Fibroblast of villous mesenchyme (primary cell): ENCODE measurements around the gene IGFBP6. TPM values are rescaled to one million over a fixed set of nuclear protein-coding genes. Genes with fewer than 3 reads are reported as not detected.
"Not testable (repeated sequence)": the region's sequence is repeated elsewhere in the genome, so short reads cannot be mapped to it uniquely, and the experiment has no call there.

ENCODE experiments used
- DNase-seq: peaks from one replicate; pipeline ENCODE4 v3.0.0-alpha.2; 2010; ENCODE audit warnings: low read depth
- H3K4me3 ChIP-seq: 2 replicates; pipeline ENCODE4 v1.5.1; 2011; ENCODE audit warnings: low read depth, mild to moderate bottlenecking, low read length
- CTCF ChIP-seq: IDR thresholded peaks from 2 replicates; pipeline ENCODE4 v1.5.1; 2012; ENCODE audit warnings: low read depth, mild to moderate bottlenecking, low read length; ENCODE audit not compliant: insufficient read depth
- total RNA-seq: library from RNA; depleted of rRNA; stranded (reverse); fragments of >200 nt; gene quantifications from 2 replicates; pipeline ENCODE4 v1.2.3, GENCODE V29; 2012

IGFBP6 gene
- total RNA-seq, 1 donor, result 277 TPM

DNA sequence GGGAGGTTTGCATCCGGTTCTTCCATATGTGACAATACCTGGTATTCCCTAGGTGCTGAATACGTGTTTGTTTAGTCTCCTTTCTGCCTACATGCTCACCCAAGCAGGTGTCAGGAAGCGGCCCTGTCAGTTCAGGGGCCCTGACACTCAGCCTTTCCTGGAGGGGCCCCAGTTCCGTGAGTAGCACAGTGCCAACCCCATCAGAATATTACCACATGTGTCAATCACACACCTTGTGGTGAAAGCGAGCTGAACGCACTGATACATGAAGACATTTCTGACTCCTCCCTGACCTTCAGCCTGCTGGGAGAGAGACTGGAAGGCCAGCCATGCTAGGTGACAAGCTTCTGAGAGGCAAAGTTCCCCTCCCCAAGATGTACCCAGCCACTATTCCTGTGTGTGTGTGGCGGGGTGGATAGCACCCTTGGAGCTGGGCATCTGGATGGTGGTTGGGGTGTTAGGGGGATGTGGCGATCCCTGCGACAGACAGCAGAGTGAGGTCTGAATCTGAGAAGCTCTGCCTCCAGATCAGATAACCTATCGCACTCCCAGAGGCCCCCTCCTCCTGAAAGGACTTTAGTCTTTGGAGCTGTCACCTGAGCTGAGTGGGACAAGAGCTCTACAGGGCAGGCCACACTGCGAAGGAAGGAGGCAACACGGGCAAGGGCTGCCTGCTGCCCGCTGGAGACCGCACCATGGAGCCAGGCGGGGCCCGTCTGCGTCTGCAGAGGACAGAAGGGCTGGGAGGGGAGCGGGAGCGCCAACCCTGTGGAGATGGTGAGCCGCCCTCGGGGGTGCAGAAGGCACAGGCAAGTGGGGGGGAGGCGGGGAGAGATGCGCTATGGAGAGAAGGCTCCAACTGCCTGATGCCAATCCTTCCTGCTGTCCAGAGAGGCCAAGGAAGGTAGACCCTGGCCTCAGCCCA lies 5.7 kb downstream of the IGFBP6 start, which contains the start of gene SOAT2:
SOAT2 (plus strand) TSS at position 604 of the 925 bp plus-strand sequence; CDS start at position 696, 92 bp downstream.
- TF ChIP-seq CTCF, result no peak
- DNase-seq, result no peak
- H3K4me3 ChIP-seq, result no peak within 1 kb of the TSS

GRCh38 chr12:53103860-53104305 lies 6.4 kb downstream of the IGFBP6 start:
- H3K4me3 ChIP-seq, result no peak overlapping the region
- DNase-seq, result no peak
- no peak for TF ChIP-seq CTCF

DNA sequence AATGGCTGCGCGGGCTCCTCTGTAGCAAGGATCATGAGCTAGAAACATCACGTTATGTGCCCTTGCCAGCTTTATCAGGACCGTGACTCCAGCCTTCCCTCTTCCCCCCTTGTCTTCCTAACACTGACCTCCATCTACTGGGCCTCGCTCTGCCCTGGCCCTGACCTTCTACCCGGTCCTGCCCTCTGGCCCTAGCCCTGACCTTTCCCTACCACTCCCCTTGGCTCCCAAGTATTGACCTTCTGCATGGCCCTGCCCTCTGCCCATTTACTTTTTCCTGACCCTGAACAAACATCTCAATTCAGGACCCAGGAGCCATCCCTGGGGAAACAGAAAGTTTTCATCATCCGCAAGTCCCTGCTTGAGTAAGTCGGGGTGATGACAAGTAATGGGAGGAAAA lies 7.8 kb downstream of the IGFBP6 start:
- no peak for TF ChIP-seq CTCF
- H3K4me3 ChIP-seq, result no peak overlapping the region
- DNase-seq, result no peak

GRCh38 chr12:53105712-53106439 lies 8.4 kb downstream of the IGFBP6 start:
- no peak for TF ChIP-seq CTCF
- no peak overlapping the region for H3K4me3 ChIP-seq
- no peak for DNase-seq

DNA sequence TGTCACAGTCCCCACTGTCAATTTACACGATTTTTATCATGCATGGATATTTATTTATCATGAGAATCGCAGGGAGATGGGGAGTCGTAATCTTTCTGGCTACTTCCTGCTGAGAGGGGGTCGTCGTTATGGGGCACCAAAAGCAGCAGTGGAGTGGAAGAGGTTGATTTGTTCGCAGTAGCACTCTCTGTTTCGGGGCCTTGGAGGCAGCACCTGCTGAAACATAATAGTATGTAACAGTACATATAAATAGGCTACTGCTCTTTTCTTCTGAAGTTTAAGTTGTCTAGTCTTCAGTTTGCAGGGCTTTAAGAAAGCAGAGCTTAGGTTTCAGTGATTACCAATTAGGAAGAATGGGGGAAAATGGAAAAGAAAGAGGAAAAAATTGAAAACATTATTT lies 9.7 kb downstream of the IGFBP6 start:
- TF ChIP-seq CTCF, result no peak
- H3K4me3 ChIP-seq, result no peak overlapping the region
- DNase-seq, result no peak

DNA sequence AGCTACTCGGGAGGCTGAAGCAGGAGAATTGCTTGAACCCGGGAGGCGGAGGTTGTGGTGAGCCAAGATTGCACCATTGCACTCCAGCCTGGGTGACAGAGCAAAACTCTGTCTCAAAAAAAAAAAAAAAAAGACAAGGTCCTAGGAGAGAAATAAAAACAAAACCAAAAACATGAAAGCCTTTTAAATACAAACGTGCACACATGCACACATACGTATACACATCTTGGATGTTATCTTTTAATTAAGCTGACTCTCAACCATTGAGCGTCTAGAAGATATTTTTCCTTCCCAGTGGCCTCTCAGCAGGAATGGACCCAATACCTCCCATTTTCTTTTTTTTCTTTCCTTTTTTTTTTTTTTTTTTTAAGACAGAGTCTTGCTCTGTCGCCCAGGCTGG lies 15.0 kb downstream of the IGFBP6 start:
- H3K4me3 ChIP-seq, DNase-seq: not testable (repeated sequence)

DNA sequence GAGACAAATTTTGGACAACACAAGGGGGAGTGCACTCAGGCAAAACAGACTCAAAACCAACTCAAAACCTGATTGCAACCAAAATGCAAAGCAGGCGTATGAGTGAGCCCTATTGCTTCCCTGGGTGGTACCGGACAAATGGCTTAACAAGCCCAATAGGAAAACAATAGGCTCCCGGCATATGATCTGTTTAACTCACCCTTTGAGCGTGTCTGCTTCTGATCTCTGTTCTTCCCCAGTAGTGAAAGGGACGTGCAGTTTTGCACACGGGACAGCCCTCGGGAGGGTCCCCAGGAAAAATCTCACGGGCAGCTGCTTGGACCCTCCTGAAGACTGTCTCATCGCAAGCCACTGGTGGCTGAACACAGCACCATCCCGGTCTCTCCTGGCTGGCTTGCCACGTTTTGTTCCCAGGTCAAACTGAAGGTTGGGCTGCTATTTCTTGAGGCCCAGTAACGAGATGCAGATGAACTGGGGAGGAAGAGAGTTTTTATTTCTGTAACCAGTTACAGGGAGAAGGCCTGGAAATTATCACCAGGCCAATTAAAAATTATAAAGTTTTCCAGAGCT lies 15.8 kb downstream of the IGFBP6 start:
- no peak overlapping the region for H3K4me3 ChIP-seq
- TF ChIP-seq CTCF, result no peak
- no peak for DNase-seq
